Pancreas (tissue), 10 donors: ENCODE data around the gene SRGAP3. TPM values are rescaled to one million over a fixed set of nuclear protein-coding genes. Genes with fewer than 3 reads are reported as not detected.

ENCODE experiments used
- ATAC-seq, 4 donors: fragments of 200-7000 bp; cut with Tn5 transposase; one replicate each; pipeline versions ENCODE4 v1.8.0 to v1.9.1; 2020; ENCODE audit warnings: mild to moderate bottlenecking in 4 of 4, moderate library complexity in 4 of 4
- DNase-seq, 6 donors: peaks; one replicate each; pipeline ENCODE4 v3.0.0-alpha.2; 2020
- FAIRE-seq: peaks from 2 replicates; lab custom pipeline; 2012; peaks lifted over from hg19 to GRCh38; lab: Jason Lieb, UNC
- H3K27ac ChIP-seq, 4 donors: fragments of 200-600 bp; sonication (generic); 1 replicate in 3 of 4; 2 replicates in 1 of 4; pipeline versions ENCODE4 v1.5.0 to v1.8.0; 2020
- H3K27me3 ChIP-seq, 4 donors: fragments of 200-600 bp; one replicate each; pipeline ENCODE4 v1.8.0; 2021
- H3K36me3 ChIP-seq, 3 donors: fragments of 200-600 bp; sonication (generic) in 1 of 3; one replicate each; pipeline versions ENCODE4 v1.5.0 to v1.8.0; 2020 to 2021
- H3K4me1 ChIP-seq, 3 donors: fragments of 200-600 bp; one replicate each; pipeline ENCODE4 v1.8.0; 2021
- H3K4me3 ChIP-seq, 4 donors: fragments of 200-600 bp; sonication (generic) in 2 of 4; one replicate each; pipeline versions ENCODE4 v1.5.0 to v1.8.0; 2020 to 2021
- H3K9me3 ChIP-seq, 4 donors: fragments of 200-600 bp; one replicate each; pipeline ENCODE4 v1.8.0; 2021
- WGBS, 2 donors: extraction: QIAGEN DNeasy Blood & Tissue Kit; methylation state at CpG; one replicate each; pipeline ENCODE4 v1.1.7; 2013; 5-methylcytosine and 5-hydroxymethylcytosine counted together
- intact Hi-C, 3 donors: fragments of 100-400 bp; cut with DNase I; formaldehyde crosslinking; loops; one replicate each; pipeline versions ENCODE4 v1.11.1 to v1.14.2; 2022
- polyA plus RNA-seq, 2 donors: library from polyadenylated mRNA; stranded (reverse); fragments of 200-250 nt; gene quantifications; one replicate each; pipeline ENCODE4 v1.2.3, GENCODE V29; 2013
- total RNA-seq, 6 donors: library from RNA; stranded (reverse); fragmentation: NEBNext Ultra II Directional in 4 of 6; extraction: Animal tissue kit (Norgen Biotek cat#: 25700) in 4 of 6; gene quantifications; one replicate each; pipeline versions ENCODE4 v1.2.1 to v1.2.4, GENCODE V29; 2021 to 2023
- TF ChIP-seq, protein P1 (sequence below), 4 donors: fragments of 200-600 bp; sonication (generic) in 3 of 4; IDR thresholded peaks; one replicate each; pipeline versions ENCODE4 v1.5.0 to v1.8.0; 2021; ENCODE audit warnings: antibody characterized with exemption in 4 of 4
- donor health status: healthy with polysubstance abuse.
- donor health status: DM: no; HTN: no; CAD: no; lungs with moderate emphysema.
- donor health status: DM: no; HTN: no; CAD: no.
- donor health status: control.
- donor health status: control.
- donor health status: Bipolar disorder and iron deficiency.
- donor health status: DM: yes; HTN: yes; CAD: no.
- donor health status: DM: no; HTN: no; CAD: no.
- donor health status: DM: no; HTN: no; CAD: no.
- donor health status: DM: yes; HTN: yes; CAD: no.

The SRGAP3 gene
- total and polyA plus RNA-seq, 8 donors, result 1.9 to 6.5 (median 3.0) TPM

DNA sequence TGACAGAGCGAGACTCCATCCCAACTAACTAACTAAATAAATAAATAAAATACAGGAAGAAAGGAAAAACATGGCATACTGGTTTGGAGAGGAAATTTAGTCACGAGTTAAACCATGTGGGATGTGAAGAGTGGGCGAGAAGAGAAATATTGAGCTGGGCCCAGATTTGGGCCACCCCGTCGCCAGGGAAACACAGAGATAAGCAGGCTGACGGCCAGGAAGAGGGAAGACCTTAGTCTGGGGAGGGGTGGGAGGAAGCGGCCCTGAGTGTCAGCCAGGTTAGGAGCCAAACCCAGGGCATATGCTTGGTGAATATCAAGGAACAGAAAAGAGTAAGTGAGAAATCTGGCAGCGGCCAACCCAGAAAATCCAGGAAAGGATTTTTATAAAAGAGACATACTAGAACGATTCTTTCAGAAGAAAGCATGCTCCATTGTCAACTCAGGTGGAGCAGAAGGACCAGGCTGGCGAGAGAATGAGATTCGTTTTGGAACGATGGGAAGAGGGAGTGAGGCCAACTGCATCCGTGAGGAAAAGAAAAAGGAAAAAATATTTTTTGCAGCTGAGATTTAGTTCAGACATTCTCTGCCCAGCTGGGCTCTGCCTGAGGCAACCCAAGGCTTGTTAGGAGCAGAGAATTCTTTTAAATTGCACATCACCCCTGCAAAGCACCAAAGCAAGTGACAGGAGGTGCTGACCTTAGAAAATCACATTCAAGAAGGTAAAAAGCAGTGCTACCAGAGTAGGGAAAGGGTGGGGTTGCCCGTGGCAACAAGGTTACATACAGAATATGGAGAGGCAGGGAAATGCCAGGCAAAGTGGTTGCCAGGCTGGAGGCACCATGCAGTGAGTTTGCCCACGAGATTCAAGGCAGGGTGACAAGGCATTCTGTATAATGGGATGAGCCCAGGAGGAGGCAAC lies 226.9 kb downstream of the SRGAP3 start:
- TF ChIP-seq, protein P1, sequence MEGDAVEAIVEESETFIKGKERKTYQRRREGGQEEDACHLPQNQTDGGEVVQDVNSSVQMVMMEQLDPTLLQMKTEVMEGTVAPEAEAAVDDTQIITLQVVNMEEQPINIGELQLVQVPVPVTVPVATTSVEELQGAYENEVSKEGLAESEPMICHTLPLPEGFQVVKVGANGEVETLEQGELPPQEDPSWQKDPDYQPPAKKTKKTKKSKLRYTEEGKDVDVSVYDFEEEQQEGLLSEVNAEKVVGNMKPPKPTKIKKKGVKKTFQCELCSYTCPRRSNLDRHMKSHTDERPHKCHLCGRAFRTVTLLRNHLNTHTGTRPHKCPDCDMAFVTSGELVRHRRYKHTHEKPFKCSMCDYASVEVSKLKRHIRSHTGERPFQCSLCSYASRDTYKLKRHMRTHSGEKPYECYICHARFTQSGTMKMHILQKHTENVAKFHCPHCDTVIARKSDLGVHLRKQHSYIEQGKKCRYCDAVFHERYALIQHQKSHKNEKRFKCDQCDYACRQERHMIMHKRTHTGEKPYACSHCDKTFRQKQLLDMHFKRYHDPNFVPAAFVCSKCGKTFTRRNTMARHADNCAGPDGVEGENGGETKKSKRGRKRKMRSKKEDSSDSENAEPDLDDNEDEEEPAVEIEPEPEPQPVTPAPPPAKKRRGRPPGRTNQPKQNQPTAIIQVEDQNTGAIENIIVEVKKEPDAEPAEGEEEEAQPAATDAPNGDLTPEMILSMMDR (IDR thresholded peaks at IDR 0.05), result no peak
- Histone ChIP-seq H3K4me3 (no peak overlapping the region), H3K36me3 (no peaks in the 10 kb centered on the region), H3K27me3 (no peaks in the 10 kb centered on the region), H3K4me1 (peaks cover 8 to 11% (median 9%) of the 10 kb centered on the region in 3 donors), H3K9me3 (no peaks in the 10 kb centered on the region), H3K27ac (no peak overlapping the region)
- ATAC-seq (no peak), DNase-seq (no peak), FAIRE-seq (no peak)
- intact Hi-C loops, result no loop called here
- WGBS, 2 donors, result 83 to 87% methylated on average over 15 of the region's 15 CpGs

DNA sequence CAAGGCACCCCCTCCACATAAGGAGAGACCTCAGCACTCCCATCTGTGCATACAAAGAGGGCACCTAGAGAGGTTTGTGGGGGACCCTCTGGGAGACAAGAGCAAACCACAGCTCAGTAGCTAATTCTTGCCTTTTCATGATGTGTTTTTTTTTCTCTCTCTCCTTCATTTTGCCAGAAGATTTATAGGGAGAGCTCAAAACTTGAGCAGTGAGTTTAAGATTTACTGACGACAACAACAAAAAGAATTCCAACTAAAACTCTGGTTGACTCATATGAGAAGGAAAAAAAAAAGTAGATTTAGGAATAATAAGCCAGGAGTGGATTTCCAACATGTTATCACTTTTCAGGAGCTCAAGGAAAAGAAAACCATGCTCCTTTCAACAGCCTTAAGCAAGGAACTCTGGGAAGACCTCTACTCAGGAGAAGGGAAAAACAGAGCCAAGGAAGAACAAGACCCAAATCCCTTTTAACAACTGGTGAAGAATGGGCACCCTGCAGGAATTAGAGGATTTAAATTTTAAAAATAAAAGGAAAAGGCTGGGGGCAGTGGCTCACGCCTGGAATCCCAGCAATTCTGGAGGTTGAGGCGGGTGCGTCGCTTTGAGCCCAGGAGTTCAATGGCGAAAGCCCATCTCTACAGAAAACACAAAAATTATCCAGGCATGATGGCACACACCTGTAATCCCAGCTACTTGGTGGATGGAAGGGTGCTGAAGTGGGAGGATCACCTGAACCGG lies 228.0 kb downstream of the SRGAP3 start:
- Histone ChIP-seq H3K4me3 (no peak overlapping the region), H3K36me3 (no peaks in the 10 kb centered on the region), H3K9me3 (no peaks in the 10 kb centered on the region), H3K4me1 (peaks cover 8 to 11% (median 9%) of the 10 kb centered on the region in 3 donors), H3K27ac (no peak overlapping the region), H3K27me3 (no peaks in the 10 kb centered on the region)
- DNase-seq (no peak), ATAC-seq (no peak), FAIRE-seq (no peak)
- TF ChIP-seq, protein P1 (IDR thresholded peaks at IDR 0.05), result no peak
- intact Hi-C loops, result no loop called here
- WGBS, 2 donors, result 98% methylated on average over 7 of the region's 7 CpGs

DNA sequence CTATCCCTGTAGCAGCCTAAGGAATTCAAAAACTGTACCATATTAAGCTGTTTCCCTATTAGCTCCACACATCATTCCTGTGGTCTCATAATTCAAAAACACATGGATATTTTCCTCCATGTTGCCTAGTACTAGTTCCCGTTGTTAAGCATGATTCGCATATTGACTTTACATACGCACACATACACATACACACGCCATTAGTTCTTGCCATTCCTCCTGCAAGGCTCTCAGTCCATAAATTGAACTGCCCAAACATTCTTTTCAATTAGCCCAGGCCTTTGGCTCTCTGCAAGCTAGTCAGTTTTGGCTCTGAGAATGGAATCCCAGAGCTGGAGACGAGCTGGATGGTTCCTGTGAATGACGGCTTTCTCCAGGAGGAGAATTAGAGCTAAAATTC lies 229.0 kb downstream of the SRGAP3 start:
- H3K4me3 ChIP-seq, result no peak overlapping the region
- H3K27me3 ChIP-seq, result no peaks in the 10 kb centered on the region
- H3K9me3 ChIP-seq, result no peaks in the 10 kb centered on the region
- no peak for FAIRE-seq
- no peaks in the 10 kb centered on the region for H3K36me3 ChIP-seq
- no peak for DNase-seq
- peaks cover 8 to 11% (median 9%) of the 10 kb centered on the region in 3 donors for H3K4me1 ChIP-seq
- no peak overlapping the region for H3K27ac ChIP-seq
- TF ChIP-seq, protein P1 (IDR thresholded peaks at IDR 0.05), result no peak
- intact Hi-C loops, result no loop called here
- 90 to 92% methylated on average over 6 of the region's 6 CpGs for WGBS, 2 donors
- no peak for ATAC-seq

DNA sequence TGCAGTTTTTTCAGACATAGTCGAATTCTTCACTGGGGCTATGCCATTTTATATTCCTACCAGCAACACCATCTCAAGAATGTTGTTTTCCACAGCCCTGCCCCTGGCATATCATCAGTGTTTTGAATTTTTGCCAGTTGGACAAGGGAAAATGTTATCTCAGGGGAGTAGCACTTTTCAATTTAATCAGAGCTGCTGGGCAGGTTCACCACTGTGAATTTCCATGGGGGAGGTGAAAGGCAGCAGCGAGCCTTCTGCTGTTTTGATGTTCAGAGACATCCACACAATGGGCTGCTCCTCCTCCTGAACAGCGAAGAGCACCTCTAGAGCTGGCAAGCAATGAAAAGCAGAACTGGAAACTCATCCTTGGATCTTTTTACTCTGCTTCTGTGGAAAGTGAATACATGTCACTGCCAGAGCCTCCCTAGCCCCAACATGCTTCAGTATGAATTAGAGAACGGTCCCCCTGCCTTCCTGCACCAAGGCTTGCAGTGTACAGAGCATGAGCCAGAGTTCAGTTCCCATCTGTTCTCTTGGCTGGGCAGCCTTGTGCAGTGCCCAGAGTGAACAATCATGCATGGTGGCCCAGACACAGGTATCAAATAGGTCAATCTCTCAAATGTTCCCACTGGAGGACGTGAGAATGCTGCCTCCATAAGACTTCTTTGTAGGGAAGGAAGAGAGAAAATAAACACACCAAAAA lies 230.0 kb downstream of the SRGAP3 start:
- 30 to 34% methylated on average over 5 of the region's 5 CpGs for WGBS, 2 donors
- FAIRE-seq, result no peak
- peaks cover 8 to 11% (median 9%) of the 10 kb centered on the region in 3 donors for H3K4me1 ChIP-seq
- no peak for DNase-seq
- peak in 3 of 4 donors; percentile 14 to 78 (median 68) for ATAC-seq
- no peak overlapping the region for H3K4me3 ChIP-seq
- TF ChIP-seq, protein P1 (IDR thresholded peaks at IDR 0.05), result no peak
- H3K27me3 ChIP-seq, result no peaks in the 10 kb centered on the region
- intact Hi-C loops, result no loop called here
- no peaks in the 10 kb centered on the region for H3K9me3 ChIP-seq
- H3K36me3 ChIP-seq, result no peaks in the 10 kb centered on the region
- H3K27ac ChIP-seq, result no peak overlapping the region
